Left ventricle myocardium inferior (tissue), 1 donor: Measurements from ENCODE around the gene LCAT. TPM values are rescaled to one million over a fixed set of nuclear protein-coding genes. Genes with fewer than 3 reads are reported as not detected.

Experiments
- DNase-seq: peaks from one replicate; pipeline ENCODE4 v3.0.0-alpha.2; 2020
- H3K27ac ChIP-seq: fragments of 200-600 bp; replicated peaks from 2 replicates; pipeline ENCODE4 v1.8.0; 2021
- H3K27me3 ChIP-seq: fragments of 200-600 bp; 2 replicates; pipeline ENCODE4 v1.8.0; 2021; ENCODE audit warnings: low read depth
- H3K36me3 ChIP-seq: fragments of 200-600 bp; 2 replicates; pipeline ENCODE4 v1.8.0; 2021
- H3K4me1 ChIP-seq: fragments of 200-600 bp; 2 replicates; pipeline ENCODE4 v1.8.0; 2021
- H3K4me3 ChIP-seq: fragments of 200-600 bp; 2 replicates; pipeline ENCODE4 v1.8.0; 2021; ENCODE audit warnings: mild to moderate bottlenecking, moderate library complexity
- H3K9me3 ChIP-seq: fragments of 200-600 bp; replicated peaks from 2 replicates; pipeline ENCODE4 v1.8.0; 2021
- intact Hi-C: fragments of 100-400 bp; cut with micrococcal nuclease; formaldehyde crosslinking; loops from one replicate; pipeline ENCODE4 v1.11.0; 2022
- total RNA-seq: library from RNA; stranded (reverse); fragmentation: NEBNext Ultra II Directional; extraction: Animal tissue kit (Norgen Biotek cat#: 25700); gene quantifications from one replicate; pipeline ENCODE4 v1.2.1, GENCODE V29; 2021
- TF ChIP-seq, protein P1 (sequence below): fragments of 200-600 bp; IDR thresholded peaks from 2 replicates; pipeline ENCODE4 v1.8.0; 2021; ENCODE audit warnings: antibody characterized with exemption, mild to moderate bottlenecking, borderline replicate concordance
- donor health status: DM: no; HTN: yes; CAD: no; lungs with severe emphysema.

The LCAT gene
- total RNA-seq, 1 donor from 2014 or later: 23.2 TPM

DNA sequence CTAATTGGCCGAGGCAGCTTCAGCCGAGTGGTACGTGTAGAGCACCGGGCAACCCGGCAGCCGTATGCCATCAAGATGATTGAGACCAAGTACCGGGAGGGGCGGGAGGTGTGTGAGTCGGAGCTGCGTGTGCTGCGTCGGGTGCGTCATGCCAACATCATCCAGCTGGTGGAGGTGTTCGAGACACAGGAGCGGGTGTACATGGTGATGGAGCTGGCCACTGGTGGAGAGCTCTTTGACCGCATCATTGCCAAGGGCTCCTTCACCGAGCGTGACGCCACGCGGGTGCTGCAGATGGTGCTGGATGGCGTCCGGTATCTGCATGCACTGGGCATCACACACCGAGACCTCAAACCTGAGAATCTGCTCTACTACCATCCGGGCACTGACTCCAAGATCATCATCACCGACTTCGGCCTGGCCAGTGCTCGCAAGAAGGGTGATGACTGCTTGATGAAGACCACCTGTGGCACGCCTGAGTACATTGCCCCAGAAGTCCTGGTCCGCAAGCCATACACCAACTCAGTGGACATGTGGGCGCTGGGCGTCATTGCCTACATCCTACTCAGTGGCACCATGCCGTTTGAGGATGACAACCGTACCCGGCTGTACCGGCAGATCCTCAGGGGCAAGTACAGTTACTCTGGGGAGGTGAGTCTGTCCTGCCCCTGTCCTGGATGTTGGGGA lies 34.7 kb downstream of the LCAT start:
- no peak overlapping the region for H3K4me3 ChIP-seq
- intact Hi-C loops: no loop called here
- no peak overlapping the region for H3K27ac ChIP-seq
- peaks cover 31% of the 10 kb centered on the region for H3K36me3 ChIP-seq
- DNase-seq: no peak
- H3K9me3 ChIP-seq: no peaks in the 10 kb centered on the region
- no peaks in the 10 kb centered on the region for H3K27me3 ChIP-seq
- H3K4me1 ChIP-seq: peaks cover 11% of the 10 kb centered on the region
- TF ChIP-seq, protein P1, sequence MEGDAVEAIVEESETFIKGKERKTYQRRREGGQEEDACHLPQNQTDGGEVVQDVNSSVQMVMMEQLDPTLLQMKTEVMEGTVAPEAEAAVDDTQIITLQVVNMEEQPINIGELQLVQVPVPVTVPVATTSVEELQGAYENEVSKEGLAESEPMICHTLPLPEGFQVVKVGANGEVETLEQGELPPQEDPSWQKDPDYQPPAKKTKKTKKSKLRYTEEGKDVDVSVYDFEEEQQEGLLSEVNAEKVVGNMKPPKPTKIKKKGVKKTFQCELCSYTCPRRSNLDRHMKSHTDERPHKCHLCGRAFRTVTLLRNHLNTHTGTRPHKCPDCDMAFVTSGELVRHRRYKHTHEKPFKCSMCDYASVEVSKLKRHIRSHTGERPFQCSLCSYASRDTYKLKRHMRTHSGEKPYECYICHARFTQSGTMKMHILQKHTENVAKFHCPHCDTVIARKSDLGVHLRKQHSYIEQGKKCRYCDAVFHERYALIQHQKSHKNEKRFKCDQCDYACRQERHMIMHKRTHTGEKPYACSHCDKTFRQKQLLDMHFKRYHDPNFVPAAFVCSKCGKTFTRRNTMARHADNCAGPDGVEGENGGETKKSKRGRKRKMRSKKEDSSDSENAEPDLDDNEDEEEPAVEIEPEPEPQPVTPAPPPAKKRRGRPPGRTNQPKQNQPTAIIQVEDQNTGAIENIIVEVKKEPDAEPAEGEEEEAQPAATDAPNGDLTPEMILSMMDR: no peak

DNA sequence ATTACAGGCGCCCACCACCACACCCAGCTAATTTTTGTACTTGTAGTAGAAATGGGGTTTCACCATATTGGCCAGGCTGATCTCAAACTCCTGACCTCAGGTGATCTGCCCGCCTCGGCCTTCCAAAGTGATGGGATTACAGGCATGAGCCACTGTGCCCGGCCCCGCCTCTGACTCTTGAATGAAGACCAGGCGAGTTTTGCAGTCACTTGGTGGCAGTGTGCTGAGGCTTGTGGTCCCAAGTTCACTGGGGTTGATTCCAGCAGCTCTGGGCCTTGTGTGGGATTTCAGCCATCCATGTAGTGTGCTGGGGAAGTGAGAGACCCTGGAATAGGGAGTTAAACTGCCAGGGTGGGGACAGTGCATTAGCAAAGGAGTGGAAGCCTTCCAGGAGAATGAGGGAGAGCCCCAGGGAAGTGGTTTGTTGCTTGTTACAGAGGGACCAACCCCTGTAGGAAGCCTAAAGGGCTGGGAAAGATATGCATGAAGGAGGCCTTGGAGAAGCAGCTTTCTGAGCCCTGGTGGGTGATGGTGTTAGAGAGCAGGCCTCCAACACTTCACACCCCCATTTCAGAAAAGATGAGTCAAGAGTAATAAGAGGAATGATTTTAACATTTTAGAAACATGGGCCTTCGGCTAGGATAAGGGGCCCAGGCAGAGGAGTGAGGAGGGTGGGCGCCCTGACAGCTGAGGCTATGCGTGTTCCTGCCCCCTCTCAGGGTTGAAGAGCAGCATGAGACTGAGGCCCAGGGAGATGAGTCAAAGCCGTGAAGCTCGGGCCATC lies 36.3 kb downstream of the LCAT start:
- intact Hi-C loops: no loop called here
- Histone ChIP-seq H3K9me3 (no peaks in the 10 kb centered on the region), H3K36me3 (peaks cover 35% of the 10 kb centered on the region), H3K27ac (no peak overlapping the region), H3K4me3 (no peak overlapping the region), H3K4me1 (peaks cover 16% of the 10 kb centered on the region), H3K27me3 (no peaks in the 10 kb centered on the region)
- TF ChIP-seq, protein P1: no peak
- DNase-seq: no peak

DNA sequence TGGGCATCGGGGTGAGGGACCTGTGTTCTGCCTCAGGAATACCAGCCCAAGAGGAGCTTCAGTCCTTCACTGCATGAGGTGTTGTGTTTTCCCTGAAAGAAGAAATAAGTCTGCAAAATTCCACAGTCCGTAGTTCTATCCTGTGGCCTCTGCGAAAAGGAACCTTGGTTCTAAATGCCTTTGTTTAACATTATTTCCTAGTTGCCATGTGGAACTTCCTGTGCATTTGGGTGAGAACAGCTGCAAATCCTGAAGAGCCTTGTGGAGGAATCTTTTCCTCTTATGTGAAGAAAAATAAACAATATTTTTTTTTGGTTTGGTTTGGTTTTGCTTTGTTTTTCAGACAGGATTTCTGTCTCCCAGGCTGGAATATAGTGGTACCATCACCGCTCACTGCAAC lies 41.1 kb downstream of the LCAT start:
- intact Hi-C loops: no loop called here
- no peak for DNase-seq
- H3K4me3 ChIP-seq: no peak overlapping the region
- no peaks in the 10 kb centered on the region for H3K9me3 ChIP-seq
- no peaks in the 10 kb centered on the region for H3K27me3 ChIP-seq
- peaks cover 4% of the 10 kb centered on the region for H3K36me3 ChIP-seq
- TF ChIP-seq, protein P1: no peak
- peaks cover 27% of the 10 kb centered on the region for H3K4me1 ChIP-seq
- no peak overlapping the region for H3K27ac ChIP-seq

DNA sequence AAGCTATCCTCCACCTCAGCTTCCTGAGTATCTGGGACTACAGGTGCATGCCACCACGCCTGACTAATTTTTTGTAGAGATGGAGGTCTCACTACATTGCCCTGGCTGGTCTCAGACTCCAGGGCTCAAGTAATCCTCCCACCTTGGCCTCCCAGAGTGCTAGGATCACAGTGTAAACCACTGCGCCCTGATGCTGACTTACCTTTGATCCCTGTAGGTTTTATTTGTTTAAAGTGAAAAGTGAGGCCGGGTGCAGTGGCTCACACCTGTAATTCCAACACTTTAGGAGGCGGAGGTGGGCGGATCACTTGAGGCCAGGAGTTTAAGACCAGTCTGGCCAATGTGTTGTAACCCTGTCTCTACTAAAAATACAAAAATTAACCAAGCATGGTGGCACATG lies 42.2 kb downstream of the LCAT start:
- TF ChIP-seq, protein P1: no peak
- Histone ChIP-seq H3K4me3 (no peak overlapping the region), H3K36me3 (peaks cover 4% of the 10 kb centered on the region), H3K9me3 (no peaks in the 10 kb centered on the region), H3K27ac (no peak overlapping the region), H3K4me1 (peaks cover 38% of the 10 kb centered on the region), H3K27me3 (no peaks in the 10 kb centered on the region)
- intact Hi-C loops: no loop called here
- DNase-seq: no peak

DNA sequence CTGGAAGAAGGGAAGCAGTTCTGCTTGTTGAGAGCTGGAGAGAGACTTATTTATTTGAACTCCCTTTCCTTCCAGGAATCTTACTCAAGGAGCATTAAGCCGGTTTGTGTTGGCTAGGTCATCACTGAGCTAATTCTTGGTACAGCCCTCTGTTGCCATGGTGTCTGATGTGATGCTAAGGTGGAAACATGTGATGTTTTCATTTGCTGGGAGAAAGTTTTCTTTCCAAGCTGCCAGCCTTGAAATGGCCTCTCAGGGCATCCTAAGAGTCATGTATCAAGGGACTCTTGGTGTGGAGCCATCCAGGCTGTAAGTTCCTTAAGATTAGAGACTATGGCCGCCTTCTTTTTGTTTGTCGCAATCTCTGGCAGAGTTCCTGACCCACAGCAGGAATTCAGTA lies 46.7 kb downstream of the LCAT start:
- Histone ChIP-seq H3K9me3 (no peaks in the 10 kb centered on the region), H3K27me3 (no peaks in the 10 kb centered on the region), H3K36me3 (no peaks in the 10 kb centered on the region), H3K4me3 (no peak overlapping the region), H3K27ac (peak overlapping the region; percentile 70), H3K4me1 (peaks cover 74% of the 10 kb centered on the region)
- TF ChIP-seq, protein P1: no peak
- intact Hi-C loops: no loop called here
- DNase-seq: no peak
